ENCODE results near the gene CENPVL2. TPM values are rescaled to one million over a fixed set of nuclear protein-coding genes. Genes with fewer than 3 reads are reported as not detected.

Gene CENPVL2
- total RNA-seq, 1 donor from 2014 or later, result not detected

Other genes starting within 250 kb of the CENPVL2 start
- 3.2 and 3.5 TPM in 2 replicates for gene NUDT11, start 186.2 kb downstream of the CENPVL2 start, total RNA-seq
- gene CENPVL3, start 63.9 kb downstream of the CENPVL2 start, total RNA-seq, result not detected in 2 replicates
- gene CENPVL1, start 27.7 kb upstream of the CENPVL2 start, total RNA-seq, result not detected in 2 replicates
- gene GSPT2, start 60.6 kb upstream of the CENPVL2 start, total RNA-seq, result 12.7 and 13.7 TPM in 2 replicates
- 32.7 and 34.8 TPM in 2 replicates for gene MAGED1, start 210.8 kb upstream of the CENPVL2 start, total RNA-seq